Measurements from ENCODE around the gene SPATA7. TPM values are rescaled to one million over a fixed set of nuclear protein-coding genes. Genes with fewer than 3 reads are reported as not detected.

The SPATA7 gene
- total and polyA plus RNA-seq, 4 donors: 5.5 to 17.7 (median 10.9) TPM

GRCh38 chr14:88424573-88424972, 39.1 kb downstream of the SPATA7 start:
- Histone ChIP-seq H3K9me3 (ENCODE audit: control insufficient read depth, low read length) (no peaks in the 10 kb centered on the region), H3K27me3 (ENCODE audit: control insufficient read depth in 1 of 2, insufficient read depth in 2 of 2, low read length in 1 of 2) (no peaks in the 10 kb centered on the region), H3K27ac (ENCODE audit: low read depth in 1 of 2, low read length in 2 of 2) (no peak overlapping the region), H3K4me1 (ENCODE audit: control insufficient read depth in 1 of 2, insufficient read depth in 2 of 2, low read length in 2 of 2) (no peaks in the 10 kb centered on the region), H3K36me3 (ENCODE audit: control insufficient read depth in 1 of 2, insufficient read depth in 2 of 2, low read length in 1 of 2) (no peaks in the 10 kb centered on the region), H3K4me3 (ENCODE audit: low read length in 2 of 2) (no peak overlapping the region)
- ATAC-seq (ENCODE audit: low FRiP score) (no peak), DNase-seq (no peak)
- intact Hi-C loops (cut with DNase I): no loop called here

- no peak for DNase-seq
- no peak overlapping the region for H3K4me3 ChIP-seq (ENCODE audit: low read length in 2 of 2)
- no peaks in the 10 kb centered on the region for H3K9me3 ChIP-seq (ENCODE audit: control insufficient read depth, low read length)
- no peaks in the 10 kb centered on the region for H3K36me3 ChIP-seq (ENCODE audit: control insufficient read depth in 1 of 2, insufficient read depth in 2 of 2, low read length in 1 of 2)
- ATAC-seq (ENCODE audit: low FRiP score): no peak
- WGBS, 2 donors: 35 to 46% methylated on average over 7 of the region's 7 CpGs
- intact Hi-C loops (cut with DNase I): no loop called here
- no peak overlapping the region for H3K27ac ChIP-seq (ENCODE audit: low read depth in 1 of 2, low read length in 2 of 2)
- no peaks in the 10 kb centered on the region for H3K27me3 ChIP-seq (ENCODE audit: control insufficient read depth in 1 of 2, insufficient read depth in 2 of 2, low read length in 1 of 2)
- H3K4me1 ChIP-seq (ENCODE audit: control insufficient read depth in 1 of 2, insufficient read depth in 2 of 2, low read length in 2 of 2): no peaks in the 10 kb centered on the region
These were observed 40.8 kb downstream of the SPATA7 start for GRCh38 chr14:88426271-88426670.

DNA sequence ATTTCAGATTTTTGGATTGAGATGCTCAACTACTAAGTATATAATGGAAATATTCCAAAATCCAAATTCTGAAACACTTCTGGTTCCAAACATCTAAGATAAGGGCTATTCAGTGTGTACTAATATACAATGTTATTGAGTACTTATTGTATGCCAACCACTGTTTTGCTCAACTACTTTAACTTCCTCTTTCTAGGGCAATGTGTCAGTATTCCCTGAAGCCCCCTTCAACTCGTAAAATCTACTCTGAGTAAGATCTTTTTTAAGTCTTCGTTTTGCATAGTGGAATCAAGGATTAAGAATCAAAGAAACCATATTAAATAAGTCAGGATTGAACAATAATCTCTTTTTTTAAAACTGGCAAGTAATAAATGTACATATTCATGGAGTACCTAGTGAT, 45.5 kb downstream of the SPATA7 start:
- Histone ChIP-seq H3K4me3 (ENCODE audit: low read length in 2 of 2) (no peak overlapping the region), H3K4me1 (ENCODE audit: control insufficient read depth in 1 of 2, insufficient read depth in 2 of 2, low read length in 2 of 2) (no peaks in the 10 kb centered on the region), H3K36me3 (ENCODE audit: control insufficient read depth in 1 of 2, insufficient read depth in 2 of 2, low read length in 1 of 2) (no peaks in the 10 kb centered on the region), H3K27me3 (ENCODE audit: control insufficient read depth in 1 of 2, insufficient read depth in 2 of 2, low read length in 1 of 2) (no peaks in the 10 kb centered on the region), H3K9me3 (ENCODE audit: control insufficient read depth, low read length) (no peaks in the 10 kb centered on the region), H3K27ac (ENCODE audit: low read depth in 1 of 2, low read length in 2 of 2) (no peak overlapping the region)
- WGBS, 2 donors: 91 to 92% methylated on average over 2 of the region's 2 CpGs
- intact Hi-C loops (cut with DNase I): no loop called here
- DNase-seq: no peak
- no peak for ATAC-seq (ENCODE audit: low FRiP score)

- intact Hi-C loops (cut with DNase I): no loop called here
- Histone ChIP-seq H3K27me3 (ENCODE audit: control insufficient read depth in 1 of 2, insufficient read depth in 2 of 2, low read length in 1 of 2) (no peaks in the 10 kb centered on the region), H3K9me3 (ENCODE audit: control insufficient read depth, low read length) (no peaks in the 10 kb centered on the region), H3K36me3 (ENCODE audit: control insufficient read depth in 1 of 2, insufficient read depth in 2 of 2, low read length in 1 of 2) (peaks cover 0 to 3% of the 10 kb centered on the region in 2 donors), H3K4me1 (ENCODE audit: control insufficient read depth in 1 of 2, insufficient read depth in 2 of 2, low read length in 2 of 2) (no peaks in the 10 kb centered on the region), H3K4me3 (ENCODE audit: low read length in 2 of 2) (no peak overlapping the region), H3K27ac (ENCODE audit: low read depth in 1 of 2, low read length in 2 of 2) (no peak overlapping the region)
- 90 to 92% methylated on average over 5 of the region's 5 CpGs for WGBS, 2 donors
- DNase-seq (no peak), ATAC-seq (ENCODE audit: low FRiP score) (no peak)
These were observed 52.2 kb downstream of the SPATA7 start for GRCh38 chr14:88437658-88438057.

- Histone ChIP-seq H3K4me1 (ENCODE audit: control insufficient read depth in 1 of 2, insufficient read depth in 2 of 2, low read length in 2 of 2) (no peaks in the 10 kb centered on the region), H3K36me3 (ENCODE audit: control insufficient read depth in 1 of 2, insufficient read depth in 2 of 2, low read length in 1 of 2) (peaks cover 0 to 3% of the 10 kb centered on the region in 2 donors), H3K4me3 (ENCODE audit: low read length in 2 of 2) (no peak overlapping the region), H3K9me3 (ENCODE audit: control insufficient read depth, low read length) (no peaks in the 10 kb centered on the region), H3K27me3 (ENCODE audit: control insufficient read depth in 1 of 2, insufficient read depth in 2 of 2, low read length in 1 of 2) (no peaks in the 10 kb centered on the region), H3K27ac (ENCODE audit: low read depth in 1 of 2, low read length in 2 of 2) (no peak overlapping the region)
- ATAC-seq (ENCODE audit: low FRiP score): no peak
- 85 to 89% methylated on average over 2 of the region's 2 CpGs for WGBS, 2 donors
- no peak for DNase-seq
- intact Hi-C loops (cut with DNase I): no loop called here
These were observed 53.6 kb downstream of the SPATA7 start for GRCh38 chr14:88439088-88439487.

DNA sequence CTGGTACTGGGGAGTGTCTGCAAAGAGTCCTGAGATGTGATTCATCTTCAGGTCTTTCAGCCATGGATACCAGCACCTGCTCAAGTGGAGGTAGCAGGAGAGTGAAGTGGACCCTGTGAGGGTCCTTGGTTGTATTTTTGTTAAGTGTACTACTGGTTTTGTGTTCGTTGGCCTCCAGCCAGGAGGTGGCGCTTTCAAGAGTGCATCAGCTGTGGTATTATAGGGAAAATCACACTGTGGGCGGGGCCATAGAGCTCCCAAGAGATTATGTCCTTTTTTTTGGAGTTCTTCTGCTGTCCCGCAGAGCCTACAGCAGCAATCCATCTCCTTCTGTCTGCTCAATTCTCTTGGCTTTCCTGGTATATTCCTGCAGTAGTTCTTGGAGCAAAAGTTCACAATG, 66.8 kb downstream of the SPATA7 start:
- WGBS, 2 donors: 86 to 93% methylated on average over 4 of the region's 4 CpGs
- Histone ChIP-seq H3K27me3 (ENCODE audit: control insufficient read depth in 1 of 2, insufficient read depth in 2 of 2, low read length in 1 of 2) (no peaks in the 10 kb centered on the region), H3K27ac (ENCODE audit: low read depth in 1 of 2, low read length in 2 of 2) (no peak overlapping the region), H3K4me3 (ENCODE audit: low read length in 2 of 2) (no peak overlapping the region), H3K36me3 (ENCODE audit: control insufficient read depth in 1 of 2, insufficient read depth in 2 of 2, low read length in 1 of 2) (no peaks in the 10 kb centered on the region), H3K9me3 (ENCODE audit: control insufficient read depth, low read length) (no peaks in the 10 kb centered on the region), H3K4me1 (ENCODE audit: control insufficient read depth in 1 of 2, insufficient read depth in 2 of 2, low read length in 2 of 2) (no peaks in the 10 kb centered on the region)
- DNase-seq (no peak), ATAC-seq (ENCODE audit: low FRiP score) (no peak)
- intact Hi-C loops (cut with DNase I): no loop called here

GRCh38 chr14:88454886-88455285, 69.4 kb downstream of the SPATA7 start:
- Histone ChIP-seq H3K27me3 (ENCODE audit: control insufficient read depth in 1 of 2, insufficient read depth in 2 of 2, low read length in 1 of 2) (no peaks in the 10 kb centered on the region), H3K36me3 (ENCODE audit: control insufficient read depth in 1 of 2, insufficient read depth in 2 of 2, low read length in 1 of 2) (no peaks in the 10 kb centered on the region), H3K9me3 (ENCODE audit: control insufficient read depth, low read length) (no peaks in the 10 kb centered on the region), H3K4me3 (ENCODE audit: low read length in 2 of 2) (no peak overlapping the region), H3K27ac (ENCODE audit: low read depth in 1 of 2, low read length in 2 of 2) (no peak overlapping the region), H3K4me1 (ENCODE audit: control insufficient read depth in 1 of 2, insufficient read depth in 2 of 2, low read length in 2 of 2) (no peaks in the 10 kb centered on the region)
- DNase-seq (no peak), ATAC-seq (ENCODE audit: low FRiP score) (no peak)
- intact Hi-C loops (cut with DNase I): no loop called here
- WGBS, 2 donors: 80 to 90% methylated on average over 2 of the region's 2 CpGs

DNA sequence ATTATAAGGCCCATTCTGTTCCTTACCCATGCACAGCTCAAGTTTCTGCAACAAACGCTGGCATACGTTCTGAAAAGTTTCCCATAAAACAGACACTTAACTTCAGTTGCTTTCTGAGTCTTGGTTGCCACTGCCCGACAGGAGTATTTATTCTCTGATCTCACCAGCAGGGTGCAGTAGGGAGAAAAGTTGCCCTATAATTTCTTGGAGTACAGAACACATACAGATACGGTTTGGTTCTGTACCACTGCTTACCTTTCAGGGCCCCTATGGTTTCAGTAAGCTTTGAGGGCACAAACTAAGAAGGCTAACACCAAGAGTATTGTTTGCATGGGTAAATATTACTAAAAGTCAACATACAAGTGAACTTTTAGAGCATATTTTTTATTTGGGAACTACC, 77.9 kb downstream of the SPATA7 start:
- Histone ChIP-seq H3K4me1 (ENCODE audit: control insufficient read depth in 1 of 2, insufficient read depth in 2 of 2, low read length in 2 of 2) (no peaks in the 10 kb centered on the region), H3K27ac (ENCODE audit: low read depth in 1 of 2, low read length in 2 of 2) (no peak overlapping the region), H3K27me3 (ENCODE audit: control insufficient read depth in 1 of 2, insufficient read depth in 2 of 2, low read length in 1 of 2) (no peaks in the 10 kb centered on the region), H3K9me3 (ENCODE audit: control insufficient read depth, low read length) (peaks cover 3% of the 10 kb centered on the region), H3K36me3 (ENCODE audit: control insufficient read depth in 1 of 2, insufficient read depth in 2 of 2, low read length in 1 of 2) (peaks cover 7 to 8% of the 10 kb centered on the region in 2 donors), H3K4me3 (ENCODE audit: low read length in 2 of 2) (no peak overlapping the region)
- DNase-seq: no peak
- no peak for ATAC-seq (ENCODE audit: low FRiP score)
- 87 to 92% methylated on average over 4 of the region's 4 CpGs for WGBS, 2 donors
- intact Hi-C loops (cut with DNase I): no loop called here

DNA sequence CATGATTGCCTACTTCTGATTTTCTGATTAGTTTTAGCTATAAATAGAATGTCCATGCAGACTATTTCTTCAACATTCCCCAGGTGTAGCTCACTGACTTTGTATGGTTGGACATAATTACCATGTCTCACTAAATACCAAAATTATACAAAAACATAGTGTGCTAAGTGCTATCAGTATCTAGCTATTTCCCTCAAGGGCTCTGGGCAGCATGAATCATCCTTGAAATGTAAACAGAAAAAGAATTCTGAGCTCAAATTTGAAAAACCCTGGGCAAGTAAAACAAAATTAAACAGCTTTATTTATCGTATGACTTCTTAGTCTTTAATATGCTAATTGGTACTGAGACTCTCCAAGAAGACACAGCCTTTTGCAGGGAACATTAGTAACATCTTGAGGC, 82.9 kb downstream of the SPATA7 start:
- Histone ChIP-seq H3K4me1 (ENCODE audit: control insufficient read depth in 1 of 2, insufficient read depth in 2 of 2, low read length in 2 of 2) (peaks cover 0 to 2% of the 10 kb centered on the region in 2 donors), H3K36me3 (ENCODE audit: control insufficient read depth in 1 of 2, insufficient read depth in 2 of 2, low read length in 1 of 2) (peaks cover 7 to 10% of the 10 kb centered on the region in 2 donors), H3K27ac (ENCODE audit: low read depth in 1 of 2, low read length in 2 of 2) (no peak overlapping the region), H3K4me3 (ENCODE audit: low read length in 2 of 2) (no peak overlapping the region), H3K27me3 (ENCODE audit: control insufficient read depth in 1 of 2, insufficient read depth in 2 of 2, low read length in 1 of 2) (no peaks in the 10 kb centered on the region), H3K9me3 (ENCODE audit: control insufficient read depth, low read length) (no peaks in the 10 kb centered on the region)
- WGBS, 2 donors: 12 to 23% methylated on average over 1 of the region's 1 CpG
- ATAC-seq (ENCODE audit: low FRiP score) (no peak), DNase-seq (no peak)
- intact Hi-C loops (cut with DNase I): no loop called here

Data from aorta (tissue), 5 donors.